ENCODE measurements around the gene BRD1. TPM values are rescaled to one million over a fixed set of nuclear protein-coding genes. Genes with fewer than 3 reads are reported as not detected.
A peak's percentile ranks its signal among the peaks of the same experiment; 100 is the strongest.

BRD1 gene
- 34.3 and 40.6 TPM in 2 replicates for total RNA-seq
- long read RNA-seq, full-length matches to known transcripts: 4 of 24 reads
- long read RNA-seq, partial matches to known transcripts: 16 of 24 reads
- long read RNA-seq, other reads (novel, unspliced or antisense): 4 of 24 reads

GRCh38 chr22:49827853-49828598 is at the start of gene BRD1:
TSS of gene BRD1 (minus strand) at chr22:49827873. CDS start at chr22:49824317, 3,556 bp downstream.
- peak within 1 kb of the TSS; percentile 85 for H3K4me3 Mint-ChIP-seq (ENCODE audit: unreplicated experiment)
- no peak for DNase-seq (ENCODE audit: extremely low spot score, unreplicated experiment)
- peaks cover 12% of the 10 kb centered on the region for H3K9me3 Mint-ChIP-seq (ENCODE audit: unreplicated experiment)

DNA sequence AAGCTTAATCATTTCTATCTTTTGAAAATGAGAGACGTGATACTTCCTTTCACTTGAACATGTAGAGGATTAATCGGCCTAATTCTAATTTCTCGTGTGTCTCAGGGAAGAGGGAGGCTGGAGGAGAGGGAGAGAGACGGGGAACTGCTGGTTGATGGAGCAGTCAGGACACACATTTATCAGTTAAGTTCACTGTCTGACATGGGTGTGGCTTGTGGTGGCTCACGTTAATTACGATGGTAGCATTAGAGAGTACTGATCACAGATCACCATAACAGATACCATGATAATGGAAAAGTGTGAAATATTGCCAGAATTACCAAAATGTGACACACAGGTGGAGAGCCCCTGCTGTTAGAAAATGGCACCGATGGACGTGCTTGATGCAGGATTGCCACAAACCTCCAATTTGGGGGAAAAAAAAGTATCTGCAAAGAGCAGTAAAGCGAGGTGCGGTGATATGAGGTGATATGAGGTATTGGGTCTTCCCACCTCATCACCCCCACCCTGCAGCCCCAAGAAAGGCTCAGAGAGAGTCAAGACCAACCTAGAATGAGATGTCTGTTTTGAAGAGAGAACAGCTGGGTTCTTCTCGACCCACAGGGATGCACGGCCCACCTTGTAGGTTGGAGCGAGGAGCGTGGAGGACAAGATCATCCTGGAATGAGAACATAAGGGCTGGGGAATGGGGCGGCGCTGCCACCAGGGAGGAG is 45.7 kb upstream of the BRD1 start:
- peaks cover 21% of the 10 kb centered on the region for H3K9me3 Mint-ChIP-seq (ENCODE audit: unreplicated experiment)
- TF ChIP-seq, protein P1, sequence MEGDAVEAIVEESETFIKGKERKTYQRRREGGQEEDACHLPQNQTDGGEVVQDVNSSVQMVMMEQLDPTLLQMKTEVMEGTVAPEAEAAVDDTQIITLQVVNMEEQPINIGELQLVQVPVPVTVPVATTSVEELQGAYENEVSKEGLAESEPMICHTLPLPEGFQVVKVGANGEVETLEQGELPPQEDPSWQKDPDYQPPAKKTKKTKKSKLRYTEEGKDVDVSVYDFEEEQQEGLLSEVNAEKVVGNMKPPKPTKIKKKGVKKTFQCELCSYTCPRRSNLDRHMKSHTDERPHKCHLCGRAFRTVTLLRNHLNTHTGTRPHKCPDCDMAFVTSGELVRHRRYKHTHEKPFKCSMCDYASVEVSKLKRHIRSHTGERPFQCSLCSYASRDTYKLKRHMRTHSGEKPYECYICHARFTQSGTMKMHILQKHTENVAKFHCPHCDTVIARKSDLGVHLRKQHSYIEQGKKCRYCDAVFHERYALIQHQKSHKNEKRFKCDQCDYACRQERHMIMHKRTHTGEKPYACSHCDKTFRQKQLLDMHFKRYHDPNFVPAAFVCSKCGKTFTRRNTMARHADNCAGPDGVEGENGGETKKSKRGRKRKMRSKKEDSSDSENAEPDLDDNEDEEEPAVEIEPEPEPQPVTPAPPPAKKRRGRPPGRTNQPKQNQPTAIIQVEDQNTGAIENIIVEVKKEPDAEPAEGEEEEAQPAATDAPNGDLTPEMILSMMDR (IDR thresholded peaks at IDR 0.05): no peak
- no peaks in the 10 kb centered on the region for H3K27me3 Mint-ChIP-seq (ENCODE audit: unreplicated experiment)
- DNase-seq (ENCODE audit: extremely low spot score, unreplicated experiment): no peak
- peaks cover 39% of the 10 kb centered on the region for H3K36me3 Mint-ChIP-seq (ENCODE audit: unreplicated experiment)
- H3K27ac Mint-ChIP-seq (ENCODE audit: unreplicated experiment): no peak overlapping the region
- no peaks in the 10 kb centered on the region for H3K4me1 Mint-ChIP-seq (ENCODE audit: unreplicated experiment)
- no peak overlapping the region for H3K4me3 Mint-ChIP-seq (ENCODE audit: unreplicated experiment)

More at GRCh38 chr22:49827853-49828598, at the start of gene BRD1:
- Mint-ChIP-seq H3K27me3 (ENCODE audit: unreplicated experiment) (peaks cover 16% of the 10 kb centered on the region), H3K27ac (ENCODE audit: unreplicated experiment) (peak within 1 kb of the TSS; percentile 87), H3K36me3 (ENCODE audit: unreplicated experiment) (peaks cover 16% of the 10 kb centered on the region), H3K4me1 (ENCODE audit: unreplicated experiment) (peaks cover 29% of the 10 kb centered on the region)
- TF ChIP-seq, protein P1 (IDR thresholded peaks at IDR 0.05): no peak

DNA sequence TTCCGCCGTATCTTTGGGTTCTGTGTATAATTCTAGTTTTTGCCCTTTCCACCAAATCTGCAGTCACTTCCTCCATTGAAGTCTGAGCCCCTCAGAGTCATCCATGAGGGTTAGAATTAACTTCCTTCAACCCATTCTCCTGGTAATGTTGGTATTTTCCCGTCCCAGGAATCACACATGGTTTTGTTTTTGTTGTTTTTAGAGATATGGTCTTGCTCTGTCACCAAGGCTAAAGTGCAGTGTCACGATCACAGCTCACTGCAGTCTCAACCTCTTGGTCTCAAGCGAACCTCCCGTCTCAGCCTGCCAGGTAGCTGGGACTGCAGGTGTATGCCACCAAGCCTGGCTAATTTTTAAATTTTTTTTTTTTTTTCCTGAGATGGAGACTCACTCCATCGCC is 44.7 kb upstream of the BRD1 start:
- Mint-ChIP-seq H3K36me3 (ENCODE audit: unreplicated experiment) (peaks cover 44% of the 10 kb centered on the region), H3K27me3 (ENCODE audit: unreplicated experiment) (no peaks in the 10 kb centered on the region), H3K4me1 (ENCODE audit: unreplicated experiment) (no peaks in the 10 kb centered on the region), H3K27ac (ENCODE audit: unreplicated experiment) (no peak overlapping the region), H3K9me3 (ENCODE audit: unreplicated experiment) (peaks cover 23% of the 10 kb centered on the region), H3K4me3 (ENCODE audit: unreplicated experiment) (no peak overlapping the region)
- TF ChIP-seq, protein P1 (IDR thresholded peaks at IDR 0.05): no peak
- no peak for DNase-seq (ENCODE audit: extremely low spot score, unreplicated experiment)

DNA sequence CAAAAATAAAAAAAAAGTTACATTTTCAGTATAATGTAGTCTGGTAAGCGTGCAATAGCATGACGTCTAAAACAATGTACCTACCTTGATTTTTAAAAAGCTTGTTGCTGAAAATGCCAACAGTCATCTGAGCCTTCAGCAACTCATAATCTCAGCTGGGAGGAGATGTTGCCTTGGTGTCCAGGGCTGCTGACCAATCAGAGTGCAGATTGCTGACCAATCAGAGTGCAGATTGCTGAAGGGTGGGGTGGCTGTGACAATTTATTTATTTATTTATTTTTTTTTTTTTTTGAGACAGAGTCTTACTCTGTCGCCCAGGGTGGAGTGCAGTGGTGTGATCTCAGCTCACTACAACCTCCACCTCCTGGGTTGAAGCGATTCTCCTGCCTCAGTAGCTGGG is 43.8 kb upstream of the BRD1 start:
- DNase-seq (ENCODE audit: extremely low spot score, unreplicated experiment): no peak
- Mint-ChIP-seq H3K9me3 (ENCODE audit: unreplicated experiment) (peaks cover 31% of the 10 kb centered on the region), H3K36me3 (ENCODE audit: unreplicated experiment) (peaks cover 48% of the 10 kb centered on the region), H3K4me3 (ENCODE audit: unreplicated experiment) (no peak overlapping the region), H3K27me3 (ENCODE audit: unreplicated experiment) (no peaks in the 10 kb centered on the region), H3K4me1 (ENCODE audit: unreplicated experiment) (no peaks in the 10 kb centered on the region), H3K27ac (ENCODE audit: unreplicated experiment) (no peak overlapping the region)
- TF ChIP-seq, protein P1 (IDR thresholded peaks at IDR 0.05): no peak

All from osteocyte (in vitro differentiated cells).